Sigmoid colon (tissue), 4 donors: ENCODE measurements around the gene NCKAP5L.

Source experiments
- CTCF ChIP-seq, 4 experiments: fragments of 450-650 bp in 3 of 4; fragments of 200-600 bp in 1 of 4; IDR thresholded peaks; one replicate each; pipeline ENCODE4 v1.5.1; 2016 to 2019; ENCODE audit warnings: antibody characterized with exemption in 4 of 4, mild to moderate bottlenecking in 3 of 4, moderate library complexity in 2 of 4
- EP300 ChIP-seq, 4 donors: sonication (generic); formaldehyde crosslinking; IDR thresholded peaks; one replicate each; pipeline ENCODE4 v1.6.1; 2017; ENCODE audit warnings: antibody characterized with exemption in 4 of 4
- POLR2A ChIP-seq, 2 donors: fragments of 450-650 bp; IDR thresholded peaks; one replicate each; pipeline ENCODE4 v1.6.1; 2016; ENCODE audit warnings: antibody characterized with exemption in 2 of 2, mild to moderate bottlenecking in 2 of 2, moderate library complexity in 2 of 2
- POLR2AphosphoS5 ChIP-seq, 4 donors: sonication (generic); formaldehyde crosslinking; IDR thresholded peaks; one replicate each; pipeline ENCODE4 v1.6.1; 2017; ENCODE audit warnings: antibody characterized with exemption in 4 of 4

- TF ChIP-seq CTCF (IDR thresholded peaks at IDR 0.05) (no peak), POLR2A (IDR thresholded peaks at IDR 0.05) (no peak), POLR2AphosphoS5 (IDR thresholded peaks at IDR 0.05) (no peak), EP300 (IDR thresholded peaks at IDR 0.05) (no peak)
These were observed 23.4 kb downstream of the NCKAP5L start for GRCh38 chr12:49804821-49805220.
